Fibroblast of pulmonary artery (primary cell): ENCODE measurements around the gene AGR3.
"Not testable (repeated sequence)": the region's sequence is repeated elsewhere in the genome, so short reads cannot be mapped to it uniquely, and the experiment has no call there.

Experiments
- DNase-seq: peaks from one replicate; pipeline ENCODE4 v3.0.0-alpha.2; 2010; ENCODE audit warnings: low read depth
- H3K4me3 ChIP-seq: replicated peaks from 2 replicates; pipeline ENCODE4 v1.5.1; 2011; ENCODE audit warnings: low read depth, mild to moderate bottlenecking, control low read depth, low read length, moderate library complexity
- TF ChIP-seq, protein P1 (sequence below): IDR thresholded peaks from 2 replicates; pipeline ENCODE4 v1.5.1; 2011; ENCODE audit warnings: mild to moderate bottlenecking, control low read depth, low read length, inconsistent platforms; ENCODE audit errors: missing control alignments

Gene AGR3

DNA sequence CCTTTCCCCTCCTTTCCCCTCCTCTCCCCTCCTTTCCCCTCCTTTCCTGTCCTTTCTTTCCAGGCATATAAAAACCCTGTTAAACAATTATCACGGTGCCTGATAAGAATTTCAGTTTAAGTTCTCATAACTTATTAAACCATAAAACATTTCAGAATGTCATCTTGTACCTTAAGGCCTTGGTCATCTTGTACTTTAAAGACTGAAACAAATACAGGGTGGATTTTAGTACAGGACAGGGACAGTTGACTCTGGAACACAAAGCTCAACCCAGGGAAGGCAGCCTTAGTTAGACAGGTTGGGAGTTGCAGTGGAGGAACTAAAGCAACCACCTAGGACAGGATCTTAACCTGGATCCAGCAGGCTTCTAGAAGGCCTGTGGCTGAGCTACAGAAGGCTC is 1.2 kb downstream of the AGR3 start:
- TF ChIP-seq, protein P1, sequence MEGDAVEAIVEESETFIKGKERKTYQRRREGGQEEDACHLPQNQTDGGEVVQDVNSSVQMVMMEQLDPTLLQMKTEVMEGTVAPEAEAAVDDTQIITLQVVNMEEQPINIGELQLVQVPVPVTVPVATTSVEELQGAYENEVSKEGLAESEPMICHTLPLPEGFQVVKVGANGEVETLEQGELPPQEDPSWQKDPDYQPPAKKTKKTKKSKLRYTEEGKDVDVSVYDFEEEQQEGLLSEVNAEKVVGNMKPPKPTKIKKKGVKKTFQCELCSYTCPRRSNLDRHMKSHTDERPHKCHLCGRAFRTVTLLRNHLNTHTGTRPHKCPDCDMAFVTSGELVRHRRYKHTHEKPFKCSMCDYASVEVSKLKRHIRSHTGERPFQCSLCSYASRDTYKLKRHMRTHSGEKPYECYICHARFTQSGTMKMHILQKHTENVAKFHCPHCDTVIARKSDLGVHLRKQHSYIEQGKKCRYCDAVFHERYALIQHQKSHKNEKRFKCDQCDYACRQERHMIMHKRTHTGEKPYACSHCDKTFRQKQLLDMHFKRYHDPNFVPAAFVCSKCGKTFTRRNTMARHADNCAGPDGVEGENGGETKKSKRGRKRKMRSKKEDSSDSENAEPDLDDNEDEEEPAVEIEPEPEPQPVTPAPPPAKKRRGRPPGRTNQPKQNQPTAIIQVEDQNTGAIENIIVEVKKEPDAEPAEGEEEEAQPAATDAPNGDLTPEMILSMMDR = no peak
- no peak overlapping the region for H3K4me3 ChIP-seq
- DNase-seq = no peak

DNA sequence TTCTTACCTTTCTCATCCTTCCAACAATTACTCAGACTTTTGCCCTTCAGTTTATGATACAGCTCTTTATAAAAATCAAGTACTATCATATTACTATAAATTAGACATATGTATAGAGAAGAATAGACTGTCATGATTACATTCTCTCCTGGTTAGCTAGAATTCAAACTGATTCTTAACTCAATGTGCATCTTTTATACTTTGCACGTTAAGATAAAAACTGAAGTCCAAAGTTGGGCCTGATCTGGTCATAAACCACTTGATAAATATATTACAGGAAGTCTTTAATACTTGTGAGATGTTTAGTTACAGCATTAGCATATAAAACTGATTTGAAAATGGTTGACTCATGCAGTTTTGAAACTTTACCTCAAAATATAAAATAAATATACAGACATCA is 2.6 kb downstream of the AGR3 start:
- H3K4me3 ChIP-seq = no peak overlapping the region
- TF ChIP-seq, protein P1 = no peak
- DNase-seq = no peak

DNA sequence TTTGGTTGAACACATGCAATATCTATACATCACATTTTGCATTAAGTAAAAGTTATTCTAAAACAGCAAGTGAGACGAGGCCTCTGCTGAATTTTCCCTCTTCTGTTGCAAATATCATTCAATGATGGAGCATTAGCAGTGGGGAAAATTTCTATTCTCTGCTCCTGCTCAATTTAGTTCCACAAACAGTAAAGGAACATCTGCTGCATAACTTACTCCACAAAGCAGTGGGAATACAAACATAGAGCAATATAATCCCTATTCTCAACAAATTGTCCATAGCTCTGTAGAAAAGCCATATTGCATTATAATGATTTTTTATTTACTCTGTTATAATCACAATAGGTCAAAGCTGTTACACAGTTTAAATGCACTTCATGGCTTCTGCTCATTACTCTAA is 5.9 kb downstream of the AGR3 start:
- TF ChIP-seq, protein P1 = no peak
- no peak overlapping the region for H3K4me3 ChIP-seq
- DNase-seq = no peak

DNA sequence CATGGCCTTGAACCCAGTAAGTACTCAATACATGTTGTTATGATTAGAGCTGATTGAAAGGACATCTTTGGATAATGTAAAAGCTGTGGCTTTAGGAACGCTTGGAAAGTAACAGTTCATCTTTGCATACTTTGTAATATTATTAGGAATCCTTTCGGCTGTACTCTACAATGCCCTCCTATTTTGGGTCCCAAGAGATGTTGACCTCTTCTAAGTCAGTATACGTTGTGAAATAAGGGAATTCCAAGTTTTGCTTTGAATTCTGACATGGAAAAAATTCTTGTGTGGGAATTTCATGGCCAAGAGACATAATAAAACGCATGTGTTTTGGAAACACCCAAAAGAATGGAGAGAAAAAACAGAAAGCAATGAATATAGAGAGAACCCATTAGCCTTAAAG is 7.7 kb downstream of the AGR3 start:
- TF ChIP-seq, protein P1 = no peak
- no peak for DNase-seq
- H3K4me3 ChIP-seq = no peak overlapping the region

DNA sequence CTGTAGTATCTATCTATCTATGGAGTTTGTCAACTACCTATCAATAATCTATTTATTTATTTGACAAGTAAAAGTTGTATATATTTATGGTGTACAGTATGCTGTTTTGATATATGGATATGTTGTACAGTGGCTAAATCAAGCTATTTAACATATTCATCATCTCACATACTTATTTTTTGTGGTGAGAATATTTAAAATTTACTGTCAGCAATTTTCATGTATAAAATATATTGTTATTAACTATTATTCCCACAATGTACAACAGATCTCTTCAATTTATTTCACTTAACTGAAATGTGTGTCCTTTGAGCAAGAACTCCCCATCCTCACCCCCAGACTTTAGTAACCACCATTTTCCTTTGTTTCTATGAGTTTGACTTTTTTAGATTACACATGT is 14.5 kb downstream of the AGR3 start:
- no peak for DNase-seq
- no peak overlapping the region for H3K4me3 ChIP-seq
- TF ChIP-seq, protein P1 = no peak

DNA sequence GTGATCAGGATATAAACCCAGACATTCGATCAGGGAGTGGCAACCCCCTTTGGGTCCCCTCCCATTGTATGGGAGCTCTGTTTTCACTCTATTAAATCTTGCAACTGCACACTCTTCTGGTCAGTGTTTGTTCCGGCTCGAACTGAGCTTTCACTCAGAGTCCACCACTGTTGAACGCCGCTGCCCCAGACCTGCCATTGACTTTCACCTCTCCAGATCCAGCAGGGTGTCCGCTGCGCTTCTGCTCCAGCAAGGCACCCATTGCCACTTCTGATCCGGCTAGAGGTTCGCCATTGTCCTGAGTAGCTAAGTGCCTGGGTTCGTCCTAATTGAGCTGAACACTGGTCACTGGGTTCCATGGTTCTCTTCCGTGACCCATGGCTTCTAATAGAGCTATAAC is 28.6 kb downstream of the AGR3 start:
- not testable (repeated sequence) for H3K4me3 ChIP-seq

DNA sequence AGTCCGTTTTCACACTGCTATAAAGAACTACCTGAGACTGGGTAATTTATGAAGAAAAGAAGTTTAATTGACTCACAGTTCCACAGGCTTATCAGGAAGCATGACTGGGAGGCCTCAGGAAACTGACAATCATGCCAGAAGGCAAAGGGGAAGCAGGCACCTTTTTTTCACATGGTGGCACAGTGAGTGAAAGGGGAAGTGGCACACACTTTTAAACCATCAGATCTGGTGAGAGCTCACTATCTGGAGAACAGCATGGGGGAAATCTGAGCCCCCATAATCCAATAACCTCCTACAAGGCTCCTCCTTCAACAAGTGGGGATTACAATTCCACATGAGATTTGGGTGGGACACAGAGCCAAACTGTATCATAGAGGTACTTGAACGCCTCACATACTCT is 30.0 kb downstream of the AGR3 start:
- no peak overlapping the region for H3K4me3 ChIP-seq
- TF ChIP-seq, protein P1 = no peak
- DNase-seq = no peak

More for the DNA sequence above, 28.6 kb downstream of the AGR3 start:
- not testable (repeated sequence) for DNase-seq
